Effector memory CD8-positive, alpha-beta T cell (primary cell): Measurements from ENCODE around the gene EMC8.
A peak's percentile ranks its signal among the peaks of the same experiment; 100 is the strongest.

ENCODE experiments used
- ATAC-seq: fragments of 150-1000 bp; cut with Tn5 transposase; replicated peaks from 2 replicates; pipeline ENCODE4 v1.10.0; 2021; ENCODE audit warnings: mild to moderate bottlenecking, moderate library complexity
- DNase-seq, 3 experiments: peaks; one replicate each; pipeline ENCODE4 v3.0.0; 2021
- H3K27ac Mint-ChIP-seq, 2 donors: one replicate each; pipeline ENCODE4 v1.8.0; 2022; ENCODE audit warnings: mild to moderate bottlenecking in 2 of 2, mixed read lengths in 2 of 2, moderate library complexity in 2 of 2
- H3K27me3 Mint-ChIP-seq, 2 donors: one replicate each; pipeline ENCODE4 v1.8.0; 2022; ENCODE audit warnings: mixed read lengths in 2 of 2
- H3K36me3 Mint-ChIP-seq: one replicate; pipeline ENCODE4 v1.8.0; 2022; ENCODE audit warnings: mild to moderate bottlenecking, moderate library complexity, mixed read lengths; ENCODE audit not compliant: insufficient read depth
- H3K4me1 Mint-ChIP-seq, 2 donors: one replicate each; pipeline ENCODE4 v1.8.0; 2022; ENCODE audit warnings: low read depth in 2 of 2, mixed read lengths in 2 of 2
- H3K4me3 Mint-ChIP-seq, 2 donors: one replicate each; pipeline ENCODE4 v1.8.0; 2022; ENCODE audit warnings: mild to moderate bottlenecking in 2 of 2, mixed read lengths in 2 of 2, moderate library complexity in 2 of 2
- H3K9me3 Mint-ChIP-seq, 2 donors: one replicate each; pipeline ENCODE4 v1.8.0; 2022; ENCODE audit warnings: mixed read lengths in 2 of 2

EMC8 gene

GRCh38 chr16:85798901-85799496 is 345 bp downstream of the EMC8 start:
- peaks cover 29 to 42% of the 10 kb centered on the region in 2 donors for H3K4me1 Mint-ChIP-seq
- H3K9me3 Mint-ChIP-seq: no peaks in the 10 kb centered on the region
- H3K27me3 Mint-ChIP-seq: no peaks in the 10 kb centered on the region
- H3K4me3 Mint-ChIP-seq: peak overlapping the region; percentile 87 to 88
- peak in 2 of 3 experiments; percentile 19 to 31 for DNase-seq
- H3K27ac Mint-ChIP-seq: peak overlapping the region; percentile 96 to 97
- ATAC-seq: peak; percentile 32
- H3K36me3 Mint-ChIP-seq: peaks cover 47% of the 10 kb centered on the region

GRCh38 chr16:85798283-85798776 is 1.0 kb downstream of the EMC8 start:
- Mint-ChIP-seq H3K36me3 (peaks cover 43% of the 10 kb centered on the region), H3K4me1 (peaks cover 30 to 44% of the 10 kb centered on the region in 2 donors), H3K4me3 (peak overlapping the region; percentile 87 to 88)

DNA sequence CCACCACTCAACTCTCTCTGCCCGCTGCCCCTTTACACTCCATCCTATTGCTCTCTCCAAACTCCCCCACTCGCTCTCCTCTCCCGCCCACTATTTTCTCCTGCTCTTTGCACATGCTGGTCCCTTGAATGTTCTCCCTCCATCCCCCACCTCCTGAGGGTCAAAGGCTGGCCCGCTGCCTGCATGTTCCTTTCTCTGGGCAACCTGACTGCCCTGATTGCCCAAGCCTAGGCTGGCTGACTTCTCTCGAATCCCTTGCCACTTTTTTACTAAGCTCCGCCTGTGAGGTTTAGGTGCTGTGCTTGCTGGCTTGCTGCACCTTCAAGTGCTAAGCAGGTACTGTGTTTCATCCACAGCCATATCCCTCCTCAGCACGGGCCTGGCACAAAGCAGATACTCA is 2.7 kb downstream of the EMC8 start:
- DNase-seq (no peak), ATAC-seq (no peak)
- Mint-ChIP-seq H3K4me1 (peaks cover 30 to 44% of the 10 kb centered on the region in 2 donors), H3K27me3 (no peaks in the 10 kb centered on the region), H3K36me3 (peaks cover 40% of the 10 kb centered on the region), H3K9me3 (no peaks in the 10 kb centered on the region), H3K4me3 (no peak overlapping the region), H3K27ac (peak overlapping the region; percentile 2 to 33)

More at GRCh38 chr16:85798283-85798776, 1.0 kb downstream of the EMC8 start:
- DNase-seq: no peak
- no peak for ATAC-seq
- H3K27ac Mint-ChIP-seq: peak overlapping the region; percentile 96 to 97
- no peaks in the 10 kb centered on the region for H3K9me3 Mint-ChIP-seq
- no peaks in the 10 kb centered on the region for H3K27me3 Mint-ChIP-seq

GRCh38 chr16:85796152-85796551 is 3.2 kb downstream of the EMC8 start:
- DNase-seq (no peak), ATAC-seq (no peak)
- Mint-ChIP-seq H3K27ac (peak overlapping the region; percentile 2 to 33), H3K4me3 (no peak overlapping the region), H3K4me1 (peaks cover 32 to 44% of the 10 kb centered on the region in 2 donors), H3K36me3 (peaks cover 40% of the 10 kb centered on the region), H3K9me3 (no peaks in the 10 kb centered on the region), H3K27me3 (no peaks in the 10 kb centered on the region)

GRCh38 chr16:85794696-85795095 is 4.6 kb downstream of the EMC8 start:
- Mint-ChIP-seq H3K9me3 (no peaks in the 10 kb centered on the region), H3K4me1 (peaks cover 31 to 43% of the 10 kb centered on the region in 2 donors), H3K36me3 (peaks cover 33% of the 10 kb centered on the region), H3K4me3 (no peak overlapping the region), H3K27ac (no peak overlapping the region), H3K27me3 (no peaks in the 10 kb centered on the region)
- DNase-seq: no peak
- no peak for ATAC-seq

DNA sequence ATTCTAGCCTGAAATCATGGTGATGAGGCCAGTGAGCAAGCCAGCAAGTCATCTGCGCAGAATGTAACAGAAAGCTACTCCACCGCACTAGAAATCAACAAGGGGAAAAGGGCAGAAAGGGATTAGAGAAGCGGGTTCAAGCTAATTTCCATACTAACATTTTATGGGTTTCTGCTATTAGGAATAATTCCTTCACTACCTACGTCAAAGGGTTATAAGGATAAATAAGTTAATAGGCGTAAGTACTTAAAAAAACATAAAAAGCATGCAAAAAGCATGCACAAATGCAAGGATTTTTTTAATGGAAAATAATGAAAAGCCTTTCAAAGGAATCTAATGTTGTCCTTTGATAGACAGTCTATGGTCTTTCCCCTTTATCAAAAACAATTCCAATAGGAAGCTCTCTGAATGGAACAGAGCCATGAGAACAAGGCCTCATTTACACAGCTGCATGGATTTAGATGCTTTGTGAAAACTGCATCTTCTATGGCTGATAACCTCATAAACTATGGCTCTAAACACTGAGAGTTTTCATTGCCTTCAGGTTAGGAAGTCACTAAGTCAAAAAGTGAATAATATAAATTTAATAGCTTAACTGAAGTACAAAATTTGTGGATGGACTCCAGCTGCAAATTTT is 5.6 kb downstream of the EMC8 start:
- no peak for DNase-seq
- Mint-ChIP-seq H3K4me1 (peaks cover 29 to 43% of the 10 kb centered on the region in 2 donors), H3K4me3 (no peak overlapping the region), H3K27ac (peak overlapping the region in 1 of 2 donors; percentile 66), H3K36me3 (peaks cover 29% of the 10 kb centered on the region), H3K27me3 (no peaks in the 10 kb centered on the region), H3K9me3 (no peaks in the 10 kb centered on the region)
- no peak for ATAC-seq

- Mint-ChIP-seq H3K27me3 (no peaks in the 10 kb centered on the region), H3K9me3 (no peaks in the 10 kb centered on the region), H3K27ac (peak overlapping the region in 1 of 2 donors; percentile 54), H3K4me3 (no peak overlapping the region), H3K4me1 (peaks cover 15 to 20% of the 10 kb centered on the region in 2 donors), H3K36me3 (peaks cover 22% of the 10 kb centered on the region)
- ATAC-seq: no peak
- DNase-seq: no peak
These were observed 9.6 kb downstream of the EMC8 start for GRCh38 chr16:85789773-85790172.

DNA sequence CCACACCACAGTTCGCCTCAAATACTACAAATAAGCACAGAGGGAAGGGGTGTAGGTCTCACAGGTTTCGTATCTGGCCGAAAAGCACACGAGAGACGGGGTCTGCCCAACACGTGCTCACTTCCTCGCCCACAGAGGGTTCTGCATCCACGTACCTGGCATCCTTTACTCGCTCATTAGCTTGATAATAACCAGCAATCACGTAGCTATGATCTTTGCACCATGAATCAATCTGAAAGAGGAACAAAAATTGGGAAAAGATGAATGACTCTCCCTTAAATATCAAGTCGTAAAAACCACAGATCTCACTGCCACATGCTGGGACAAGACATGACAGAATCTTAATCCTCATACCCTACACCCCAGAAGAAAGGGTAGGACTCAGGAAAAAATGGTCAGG is 10.5 kb downstream of the EMC8 start:
- peaks cover 26% of the 10 kb centered on the region for H3K36me3 Mint-ChIP-seq
- DNase-seq (no peak), ATAC-seq (no peak)
- H3K4me1 Mint-ChIP-seq: peaks cover 15 to 20% of the 10 kb centered on the region in 2 donors
- H3K4me3 Mint-ChIP-seq: no peak overlapping the region
- H3K27ac Mint-ChIP-seq: peak overlapping the region in 1 of 2 donors; percentile 64
- no peaks in the 10 kb centered on the region for H3K27me3 Mint-ChIP-seq
- no peaks in the 10 kb centered on the region for H3K9me3 Mint-ChIP-seq

GRCh38 chr16:85785927-85786326 is 13.4 kb downstream of the EMC8 start:
- ATAC-seq (no peak), DNase-seq (no peak)
- Mint-ChIP-seq H3K4me3 (no peak overlapping the region), H3K27me3 (no peaks in the 10 kb centered on the region), H3K9me3 (no peaks in the 10 kb centered on the region), H3K4me1 (peaks cover 9 to 10% of the 10 kb centered on the region in 2 donors), H3K36me3 (peaks cover 32% of the 10 kb centered on the region), H3K27ac (no peak overlapping the region)

DNA sequence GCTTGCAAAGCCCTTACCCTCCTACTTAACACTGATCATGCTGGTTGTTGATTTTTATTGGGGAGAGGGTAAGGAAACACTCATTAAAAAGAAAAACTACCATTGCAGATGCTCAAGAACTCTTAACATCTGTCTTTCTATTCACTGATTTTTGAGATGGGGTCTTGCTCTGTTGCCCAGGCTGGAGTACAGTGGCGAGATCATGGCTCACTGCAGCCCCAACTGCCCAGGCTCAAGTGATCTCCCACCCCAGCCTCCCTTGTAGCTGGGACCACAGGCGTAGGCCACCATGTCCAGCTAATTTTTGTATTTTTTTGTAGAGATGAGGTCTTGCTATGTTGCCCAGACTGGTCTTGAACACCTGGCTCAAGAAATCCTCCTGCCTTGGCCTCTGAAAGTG is 14.5 kb downstream of the EMC8 start:
- no peak for ATAC-seq
- Mint-ChIP-seq H3K9me3 (no peaks in the 10 kb centered on the region), H3K27ac (no peak overlapping the region), H3K4me1 (peaks cover 8 to 9% of the 10 kb centered on the region in 2 donors), H3K36me3 (peaks cover 34% of the 10 kb centered on the region), H3K27me3 (no peaks in the 10 kb centered on the region), H3K4me3 (no peak overlapping the region)
- DNase-seq: no peak

DNA sequence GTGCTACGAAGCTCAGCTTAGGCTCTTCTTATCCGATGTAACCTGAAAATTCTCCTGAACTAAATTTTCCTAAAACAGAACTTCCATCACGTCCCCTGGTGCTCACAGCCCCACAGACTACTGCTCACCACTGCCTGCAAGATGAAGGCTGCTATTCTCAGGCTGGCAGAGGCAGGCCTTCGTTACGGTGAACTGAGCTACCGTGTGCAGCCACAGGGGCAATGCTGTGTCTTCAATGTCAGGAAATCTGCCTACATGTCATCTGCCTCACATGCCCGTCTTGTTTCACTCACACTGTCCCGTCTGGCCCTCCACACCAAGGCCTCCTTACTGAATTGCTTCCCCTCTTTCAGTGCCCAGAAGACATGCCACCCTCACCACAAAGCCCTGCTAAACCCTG is 15.9 kb downstream of the EMC8 start:
- ATAC-seq (no peak), DNase-seq (no peak)
- H3K9me3 Mint-ChIP-seq: no peaks in the 10 kb centered on the region
- peaks cover 41% of the 10 kb centered on the region for H3K36me3 Mint-ChIP-seq
- peak overlapping the region in 1 of 2 donors; percentile 85 for H3K27ac Mint-ChIP-seq
- H3K4me3 Mint-ChIP-seq: no peak overlapping the region
- H3K27me3 Mint-ChIP-seq: no peaks in the 10 kb centered on the region
- H3K4me1 Mint-ChIP-seq: peaks cover 16 to 18% of the 10 kb centered on the region in 2 donors

- Mint-ChIP-seq H3K27ac (peak overlapping the region in 1 of 2 donors; percentile 85), H3K9me3 (no peaks in the 10 kb centered on the region), H3K4me3 (no peak overlapping the region), H3K4me1 (peaks cover 16 to 19% of the 10 kb centered on the region in 2 donors), H3K27me3 (no peaks in the 10 kb centered on the region), H3K36me3 (peaks cover 42% of the 10 kb centered on the region)
- DNase-seq: no peak
- ATAC-seq: no peak
These were observed 16.9 kb downstream of the EMC8 start for GRCh38 chr16:85782451-85782850.

DNA sequence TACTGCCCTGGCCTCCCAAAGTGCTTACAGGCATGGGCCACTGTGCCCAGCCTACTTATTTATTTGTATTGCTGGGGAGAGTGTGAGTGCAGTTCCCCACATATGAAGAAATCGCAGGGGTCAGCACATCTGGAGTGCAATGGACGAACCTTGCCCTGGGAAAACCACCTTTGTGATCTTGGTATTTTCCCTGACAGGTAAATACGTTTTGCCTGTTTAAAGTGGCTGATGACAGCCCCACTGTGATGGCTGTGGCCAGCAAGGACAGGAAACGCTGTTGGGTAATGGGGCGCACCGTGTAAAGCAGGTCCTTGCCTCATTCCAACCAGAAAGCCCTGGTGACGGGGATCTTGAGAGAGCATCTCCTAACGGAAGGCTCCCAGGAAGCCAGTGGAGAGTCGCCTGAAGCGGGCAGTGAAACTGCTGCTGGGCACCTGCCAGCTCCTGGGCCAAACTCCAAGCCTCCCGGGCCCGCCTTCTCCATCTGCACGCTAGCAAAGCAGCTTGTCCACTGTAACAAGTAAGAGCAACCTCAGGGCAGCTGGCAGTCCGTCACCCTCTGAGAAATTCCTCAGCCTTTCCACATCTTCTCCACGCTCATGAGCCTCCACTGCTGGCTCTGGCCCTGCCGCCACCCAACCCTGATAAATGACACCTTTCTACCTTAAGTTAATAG is 17.5 kb downstream of the EMC8 start:
- H3K9me3 Mint-ChIP-seq: no peaks in the 10 kb centered on the region
- DNase-seq (no peak), ATAC-seq (no peak)
- peaks cover 16 to 19% of the 10 kb centered on the region in 2 donors for H3K4me1 Mint-ChIP-seq
- peaks cover 42% of the 10 kb centered on the region for H3K36me3 Mint-ChIP-seq
- no peak overlapping the region for H3K27ac Mint-ChIP-seq
- no peaks in the 10 kb centered on the region for H3K27me3 Mint-ChIP-seq
- no peak overlapping the region for H3K4me3 Mint-ChIP-seq
